H1 (cell line): ENCODE measurements around the gene ZBED4. TPM values are rescaled to one million over a fixed set of nuclear protein-coding genes. Genes with fewer than 3 reads are reported as not detected.

Experiments used
- CTCF ChIA-PET: fragments of 300-600 bp; sonication (Branson Sonifier 250); formaldehyde crosslinking; loops from one replicate; lab custom pipeline; 2021; ENCODE audit not compliant: partially characterized antibody; lab: Charles Lee
- POLR2A ChIA-PET: fragments of 300-600 bp; sonication (Branson Sonifier 250); formaldehyde crosslinking; loops from one replicate; lab custom pipeline; 2021; ENCODE audit warnings: inconsistent platforms; ENCODE audit not compliant: partially characterized antibody; lab: Charles Lee
- DNase-seq, 2 experiments: peaks; one replicate each; pipeline versions ENCODE4 v3.0.0 to v3.0.0-alpha.2; 2010 to 2022; ENCODE audit warnings: low spot score in 2 of 2, low read depth in 1 of 2, mixed read lengths in 1 of 2
- FAIRE-seq: peaks from 2 replicates; lab custom pipeline; 2011; peaks lifted over from hg19 to GRCh38; lab: Jason Lieb, UNC
- H2AFZ ChIP-seq: 2 replicates; pipeline ENCODE4 v1.8.1; 2012; ENCODE audit warnings: low read length, inconsistent platforms
- H2AK5ac ChIP-seq: 2 replicates; pipeline ENCODE4 v1.6.1; 2013; ENCODE audit warnings: low read depth, low read length
- H2BK120ac ChIP-seq: replicated peaks from 2 replicates; pipeline ENCODE3; 2013; ENCODE audit warnings: low read depth, low read length, inconsistent platforms
- H2BK12ac ChIP-seq: 2 replicates; pipeline ENCODE4 v1.6.1; 2013; ENCODE audit warnings: low read depth, low read length
- H2BK15ac ChIP-seq: 2 replicates; pipeline ENCODE4 v1.6.1; 2013; ENCODE audit warnings: low read length
- H2BK20ac ChIP-seq: 2 replicates; pipeline ENCODE4 v1.6.1; 2013; ENCODE audit warnings: low read length
- H2BK5ac ChIP-seq: 2 replicates; pipeline ENCODE4 v1.6.1; 2013; ENCODE audit warnings: low read depth, low read length
- H3K14ac ChIP-seq: 2 replicates; pipeline ENCODE4 v1.6.1; 2013; ENCODE audit warnings: inconsistent platforms; ENCODE audit not compliant: insufficient read length
- H3K18ac ChIP-seq: 2 replicates; pipeline ENCODE4 v1.6.1; 2013; ENCODE audit warnings: low read length; ENCODE audit errors: extremely low read depth
- H3K23ac ChIP-seq: 2 replicates; pipeline ENCODE4 v1.6.1; 2013; ENCODE audit warnings: inconsistent platforms; ENCODE audit not compliant: insufficient read length
- H3K23me2 ChIP-seq: 2 replicates; pipeline ENCODE4 v1.6.1; 2013; ENCODE audit warnings: low read depth, low read length
- H3K27ac ChIP-seq: 2 replicates; pipeline ENCODE4 v1.6.1; 2011; ENCODE audit warnings: low read depth, low read length, inconsistent platforms
- H3K27me3 ChIP-seq, 4 experiments: replicated peaks in 1 of 4; 1 replicate in 1 of 4; 2 replicates in 3 of 4; pipeline versions ENCODE4 v1.6.1 to v1.8.1; 2011 to 2013; ENCODE audit warnings: low read length in 3 of 4, mild to moderate bottlenecking in 3 of 4, inconsistent platforms in 2 of 4, mixed read lengths in 2 of 4, moderate library complexity in 1 of 4; ENCODE audit not compliant: control insufficient read depth in 3 of 4, insufficient read depth in 3 of 4; ENCODE audit errors: extremely low read depth in 1 of 4
- H3K36me3 ChIP-seq, 4 experiments: 2 replicates each; pipeline versions ENCODE4 v1.6.1 to v1.8.1; 2011 to 2013; ENCODE audit warnings: mild to moderate bottlenecking in 4 of 4, low read length in 3 of 4, moderate library complexity in 2 of 4, control low read depth in 1 of 4, inconsistent platforms in 1 of 4; ENCODE audit not compliant: insufficient read depth in 4 of 4, control insufficient read depth in 2 of 4
- H3K4ac ChIP-seq: replicated peaks from 2 replicates; pipeline ENCODE3; 2013; ENCODE audit warnings: low read length, low read depth, mixed read lengths, inconsistent platforms; ENCODE audit not compliant: insufficient read length
- H3K4me1 ChIP-seq, 4 experiments: replicated peaks in 1 of 4; 1 replicate in 1 of 4; 2 replicates in 3 of 4; pipeline versions ENCODE4 v1.6.1 to v1.8.1; 2011 to 2013; ENCODE audit warnings: low read length in 3 of 4, inconsistent platforms in 2 of 4, mixed read lengths in 1 of 4; ENCODE audit not compliant: insufficient read depth in 4 of 4, control insufficient read depth in 3 of 4
- H3K4me2 ChIP-seq, 2 experiments: 2 replicates each; pipeline versions ENCODE4 v1.6.1 to v1.8.1; 2011 to 2013; ENCODE audit warnings: low read depth in 2 of 2, low read length in 2 of 2, control low read depth in 1 of 2, inconsistent platforms in 1 of 2, mild to moderate bottlenecking in 1 of 2; ENCODE audit not compliant: insufficient read depth in 1 of 2
- H3K4me3 ChIP-seq, 4 experiments: fragments of 200-600, 300-600 bp in 1 of 4; sonication (generic), shearing (Covaris generic), sonication (Bioruptor Twin) in 1 of 4; 2 replicates each; pipeline versions ENCODE4 v1.5.1 to v1.8.1; 2011 to 2016; ENCODE audit warnings: low read length in 4 of 4, low read depth in 3 of 4, control low read depth in 2 of 4, inconsistent platforms in 2 of 4, mild to moderate bottlenecking in 2 of 4, mixed read lengths in 1 of 4, moderate library complexity in 1 of 4; ENCODE audit not compliant: insufficient read depth in 2 of 4; ENCODE audit errors: extremely low read depth in 1 of 4
- H3K56ac ChIP-seq: replicated peaks from 2 replicates; pipeline ENCODE3; 2013; ENCODE audit warnings: low read depth, mild to moderate bottlenecking, mixed read lengths, low read length, inconsistent platforms; ENCODE audit not compliant: insufficient read length
- H3K79me1 ChIP-seq: 2 replicates; pipeline ENCODE4 v1.6.1; 2013; ENCODE audit warnings: low read depth, low read length, control low read depth
- H3K79me2 ChIP-seq, 2 experiments: 2 replicates each; pipeline versions ENCODE4 v1.6.1 to v1.8.1; 2012 to 2013; ENCODE audit warnings: low read length in 2 of 2, mild to moderate bottlenecking in 2 of 2, inconsistent platforms in 1 of 2; ENCODE audit not compliant: insufficient read depth in 2 of 2, control insufficient read depth in 1 of 2
- H3K9ac ChIP-seq, 4 experiments: replicated peaks in 1 of 4; 1 replicate in 1 of 4; 2 replicates in 3 of 4; pipeline versions ENCODE4 v1.6.1 to v1.8.1; 2011 to 2013; ENCODE audit warnings: low read depth in 3 of 4, low read length in 3 of 4, control low read depth in 2 of 4, mild to moderate bottlenecking in 2 of 4, moderate library complexity in 2 of 4, inconsistent platforms in 1 of 4; ENCODE audit errors: extremely low read depth in 1 of 4
- H3K9me3 ChIP-seq, 2 experiments: 2 replicates each; pipeline versions ENCODE4 v1.6.1 to v1.8.1; 2012 to 2013; ENCODE audit warnings: mild to moderate bottlenecking in 2 of 2, moderate library complexity in 2 of 2, control low read depth in 1 of 2, inconsistent platforms in 1 of 2, low read depth in 1 of 2, low read length in 1 of 2, mixed read lengths in 1 of 2; ENCODE audit not compliant: insufficient read depth in 2 of 2
- H4K20me1 ChIP-seq, 2 experiments: replicated peaks in 1 of 2; 2 replicates each; pipeline versions ENCODE3 to v1.8.1; 2011 to 2013; ENCODE audit warnings: inconsistent platforms in 2 of 2, low read length in 2 of 2, mild to moderate bottlenecking in 1 of 2; ENCODE audit not compliant: insufficient read depth in 2 of 2, control insufficient read depth in 1 of 2
- H4K5ac ChIP-seq: 2 replicates; pipeline ENCODE4 v1.6.1; 2013; ENCODE audit warnings: low read length, low read depth, mixed read lengths, inconsistent platforms; ENCODE audit not compliant: insufficient read length
- H4K8ac ChIP-seq: 2 replicates; pipeline ENCODE4 v1.8.0; 2013; ENCODE audit warnings: mild to moderate bottlenecking, moderate library complexity, low read length, inconsistent platforms; ENCODE audit not compliant: insufficient read depth; ENCODE audit errors: extremely low read depth
- H4K91ac ChIP-seq: replicated peaks from 2 replicates; pipeline ENCODE3; 2013; ENCODE audit warnings: low read length, mixed read lengths, inconsistent platforms; ENCODE audit not compliant: insufficient read length
- BCL11A ChIP-seq, 2 experiments: IDR thresholded peaks; one replicate each; pipeline ENCODE4 v1.6.1; 2011; ENCODE audit warnings: low read depth in 2 of 2, low read length in 2 of 2, mild to moderate bottlenecking in 2 of 2
- CBX8 ChIP-seq: fragments of 300-800, 300-1000 bp; sonication (generic); IDR thresholded peaks from 2 replicates; pipeline ENCODE4 v1.7.1; 2016; ENCODE audit warnings: low read depth, low read length, borderline replicate concordance
- EZH2 ChIP-seq: fragments of 200-600 bp; sonication (generic); IDR thresholded peaks from 2 replicates; pipeline ENCODE4 v1.7.1; 2012; ENCODE audit warnings: low read depth, mild to moderate bottlenecking, moderate library complexity, low read length, inconsistent platforms; ENCODE audit not compliant: severe bottlenecking
- KDM4A ChIP-seq: IDR thresholded peaks from one replicate; pipeline ENCODE4 v1.7.1; 2012; ENCODE audit warnings: low read depth, mild to moderate bottlenecking, moderate library complexity, low read length, inconsistent platforms; ENCODE audit not compliant: severe bottlenecking
- NRF1 ChIP-seq: IDR thresholded peaks from 2 replicates; pipeline ENCODE4 v1.6.1; 2011; ENCODE audit warnings: mild to moderate bottlenecking, low read depth, low read length, improper control_type of control experiment
- RBBP5 ChIP-seq: IDR thresholded peaks from 2 replicates; pipeline ENCODE4 v1.7.1; 2012; ENCODE audit warnings: low read depth, mild to moderate bottlenecking, inconsistent platforms, low read length, moderate library complexity, borderline replicate concordance
- TBP ChIP-seq: IDR thresholded peaks from 2 replicates; pipeline ENCODE4 v1.6.1; 2011; ENCODE audit warnings: low read depth, low read length, improper control_type of control experiment
- WGBS, 2 experiments: shearing (Covaris generic) in 1 of 2; methylation state at CpG; one replicate each; pipeline versions ENCODE4 v1.1.6 to v1.1.7; 2013 to 2015; ENCODE audit warnings: low lambda C conversion rate in 2 of 2, mixed read lengths in 2 of 2, inconsistent platforms in 1 of 2, low coverage in 1 of 2, missing lambda C conversion rate in 1 of 2; ENCODE audit not compliant: insufficient replicate concordance in 2 of 2, insufficient coverage in 1 of 2, insufficient read length in 1 of 2; ENCODE audit errors: extremely low coverage in 1 of 2, missing lambda C conversion rate in 1 of 2; 5-methylcytosine and 5-hydroxymethylcytosine counted together
- polyA plus RNA-seq, 7 experiments: library from polyadenylated mRNA; depleted of rRNA in 3 of 7; stranded (reverse) in 5 of 7; unstranded in 2 of 7; fragments of >200 nt in 5 of 7; fragments of 200-250 nt in 2 of 7; gene quantifications; 1 replicate in 5 of 7; 2 replicates in 1 of 7; 4 replicates in 1 of 7; pipeline versions ENCODE4 v1.2.1 to v1.2.3, GENCODE V29; 2011 to 2013; ENCODE audit warnings: missing spikeins in 2 of 7, mixed read lengths in 2 of 7
- total RNA-seq: library from RNA; stranded (reverse); fragmentation: NEBNext Ultra II Directional; extraction: Animal tissue kit (Norgen Biotek cat#: 25700); gene quantifications from 2 replicates; pipeline ENCODE4 v1.2.1, GENCODE V29; 2021
- TF ChIP-seq, protein P1 (sequence below): IDR thresholded peaks from 2 replicates; pipeline ENCODE4 v1.6.1; 2012; ENCODE audit warnings: inconsistent platforms

ZBED4 gene
- total and polyA plus RNA-seq, 2 of the 8 experiments (the other 6 are each of a cell fraction or from before 2014, with no cell fraction given): 11.0 to 28.3 TPM

DNA sequence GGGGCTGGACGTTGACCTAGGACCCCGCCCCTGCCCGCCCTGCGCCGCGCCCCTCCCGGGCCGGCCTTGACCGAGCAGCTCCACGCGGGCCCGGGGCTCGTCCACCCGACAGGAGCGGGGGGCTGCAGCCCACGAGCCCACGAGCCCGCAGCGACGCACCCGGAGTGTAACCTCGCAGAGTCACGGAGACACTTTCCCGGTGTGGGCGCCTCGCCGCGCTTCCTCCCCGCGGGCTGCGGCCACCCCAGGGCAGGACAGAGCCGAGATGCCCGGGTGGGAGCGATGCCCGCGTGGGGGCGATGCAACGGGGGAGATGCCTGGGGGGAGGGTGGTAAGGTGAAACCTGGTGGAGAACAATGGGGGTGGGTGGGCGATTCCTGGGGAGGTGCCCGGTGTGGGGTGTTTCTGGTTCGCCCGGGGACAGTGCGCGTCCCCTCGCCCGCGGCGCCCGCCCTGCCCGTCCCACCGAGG lies 4.9 kb upstream of the ZBED4 start:
- Histone ChIP-seq H4K5ac (no peak overlapping the region), H3K27ac (no peak overlapping the region), H3K9ac (no peak overlapping the region), H3K4me1 (peaks cover 0 to 6% (median 2%) of the 10 kb centered on the region in 4 experiments; a peak in 4 of 7 replicates), H4K8ac (peak overlapping the region; percentile 47; the same call in 1 of the 2 replicates), H3K79me1 (no peaks in the 10 kb centered on the region), H3K79me2 (no peaks in the 10 kb centered on the region), H4K20me1 (peaks cover 2 to 8% of the 10 kb centered on the region in 2 experiments), H3K18ac (no peak overlapping the region), H3K23me2 (peaks cover 19% of the 10 kb centered on the region; the same call in 1 of the 2 replicates), H2AK5ac (no peak overlapping the region), H3K23ac (no peak overlapping the region), H3K27me3 (peaks cover 46 to 77% (median 66%) of the 10 kb centered on the region in 4 experiments), H2BK120ac (no peak overlapping the region), H3K4me3 (peak overlapping the region; percentile 34 to 67 (median 36)), H2BK5ac (no peak overlapping the region), H3K9me3 (no peaks in the 10 kb centered on the region), H2BK20ac (no peak overlapping the region), H4K91ac (no peak overlapping the region), H2AFZ (no peak overlapping the region), H2BK15ac (no peak overlapping the region), H3K4me2 (peak overlapping the region; percentile 62 to 94), H2BK12ac (no peak overlapping the region), H3K14ac (no peak overlapping the region), H3K56ac (no peak overlapping the region), H3K4ac (no peak overlapping the region), H3K36me3 (peaks cover 0 to 16% (median 0%) of the 10 kb centered on the region in 4 experiments; a peak in 1 of 8 replicates)
- WGBS, 2 experiments: 1% methylated on average over 17 of the region's 51 CpGs; no CpG with 5 or more reads in 1 of the 2 experiments
- CTCF ChIA-PET: interaction anchor here (1.5 kb wide), 1 partner anchor 34 kb away, joined by 5 read pairs; no protein-coding TSS in a partner anchor
- POLR2A ChIA-PET: interaction anchor here (1.2 kb wide), 1 partner anchor 10 kb away, joined by 3 read pairs; no protein-coding TSS in a partner anchor
- FAIRE-seq (no peak), DNase-seq (no peak)
- TF ChIP-seq KDM4A: peak; percentile 44
- TF ChIP-seq NRF1: no peak
- no peak for TF ChIP-seq BCL11A (IDR thresholded peaks at IDR 0.05; ENCODE audit: low read depth in 2 of 2, low read length in 2 of 2)
- peak; percentile 39 for TF ChIP-seq EZH2
- TF ChIP-seq, protein P1, sequence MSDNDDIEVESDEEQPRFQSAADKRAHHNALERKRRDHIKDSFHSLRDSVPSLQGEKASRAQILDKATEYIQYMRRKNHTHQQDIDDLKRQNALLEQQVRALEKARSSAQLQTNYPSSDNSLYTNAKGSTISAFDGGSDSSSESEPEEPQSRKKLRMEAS: no peak
- TF ChIP-seq TBP: no peak
- TF ChIP-seq CBX8: no peak
- 0 out of 2 replicates have a peak, but pooled peaks have one; percentile 40 for TF ChIP-seq RBBP5
